AML-193 (cell line): ENCODE results near the gene ITIH4.

Source experiments
- DNase-seq, 2 experiments: peaks; one replicate each; lab custom pipeline; 2025; lab: John Stamatoyannopoulos, UW

The ITIH4 gene

GRCh38 chr3:52798376-52798977, 32.0 kb downstream of the ITIH4 start:
- DNase-seq = no peak

DNA sequence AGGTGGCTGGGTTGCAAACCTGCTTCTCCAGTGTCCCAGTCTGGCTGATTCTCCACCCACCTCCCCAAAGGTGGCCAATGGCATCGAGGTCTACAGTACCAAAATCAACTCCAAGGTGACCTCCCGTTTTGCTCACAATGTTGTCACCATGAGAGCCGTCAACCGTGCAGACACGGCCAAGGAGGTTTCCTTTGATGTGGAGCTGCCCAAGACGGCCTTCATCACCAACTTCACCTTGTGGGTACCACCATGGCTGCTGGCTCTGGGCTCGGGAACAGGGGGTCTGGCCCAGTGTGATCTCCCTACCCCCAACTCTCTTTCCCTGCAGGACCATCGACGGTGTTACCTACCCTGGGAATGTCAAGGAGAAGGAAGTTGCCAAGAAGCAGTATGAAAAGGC, 34.1 kb downstream of the ITIH4 start:
- no peak for DNase-seq

GRCh38 chr3:52795298-52795900, 35.1 kb downstream of the ITIH4 start:
- no peak for DNase-seq

DNA sequence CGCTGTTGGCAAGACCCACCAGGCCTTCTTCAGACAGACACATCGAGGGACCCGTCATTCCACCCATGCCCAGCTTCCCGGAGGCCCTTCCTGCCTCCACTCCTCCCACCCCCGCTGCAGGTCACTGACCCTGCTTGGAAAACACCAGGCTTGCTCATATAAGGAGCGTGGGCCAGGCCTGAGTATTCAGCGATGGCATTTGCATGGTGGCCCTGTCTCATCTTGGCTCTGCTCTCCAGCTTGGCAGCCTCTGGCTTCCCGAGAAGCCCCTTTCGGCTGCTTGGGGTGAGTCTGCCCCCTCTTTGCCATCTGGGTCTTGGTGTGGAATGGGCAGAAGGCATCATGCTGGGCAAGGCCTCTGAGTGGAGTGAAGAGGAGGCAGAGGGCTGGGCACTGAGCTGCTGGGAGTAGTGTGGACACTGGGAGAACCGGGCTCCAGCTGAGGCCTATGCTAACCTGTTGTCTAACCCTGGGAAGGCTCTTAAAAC, 35.8 kb downstream of the ITIH4 start, which contains the start of gene ITIH3:
Gene ITIH3 (plus strand): TSS at position 185 of the 488 bp plus-strand sequence. CDS start 8 bp downstream, at position 193.
- DNase-seq = no peak

DNA sequence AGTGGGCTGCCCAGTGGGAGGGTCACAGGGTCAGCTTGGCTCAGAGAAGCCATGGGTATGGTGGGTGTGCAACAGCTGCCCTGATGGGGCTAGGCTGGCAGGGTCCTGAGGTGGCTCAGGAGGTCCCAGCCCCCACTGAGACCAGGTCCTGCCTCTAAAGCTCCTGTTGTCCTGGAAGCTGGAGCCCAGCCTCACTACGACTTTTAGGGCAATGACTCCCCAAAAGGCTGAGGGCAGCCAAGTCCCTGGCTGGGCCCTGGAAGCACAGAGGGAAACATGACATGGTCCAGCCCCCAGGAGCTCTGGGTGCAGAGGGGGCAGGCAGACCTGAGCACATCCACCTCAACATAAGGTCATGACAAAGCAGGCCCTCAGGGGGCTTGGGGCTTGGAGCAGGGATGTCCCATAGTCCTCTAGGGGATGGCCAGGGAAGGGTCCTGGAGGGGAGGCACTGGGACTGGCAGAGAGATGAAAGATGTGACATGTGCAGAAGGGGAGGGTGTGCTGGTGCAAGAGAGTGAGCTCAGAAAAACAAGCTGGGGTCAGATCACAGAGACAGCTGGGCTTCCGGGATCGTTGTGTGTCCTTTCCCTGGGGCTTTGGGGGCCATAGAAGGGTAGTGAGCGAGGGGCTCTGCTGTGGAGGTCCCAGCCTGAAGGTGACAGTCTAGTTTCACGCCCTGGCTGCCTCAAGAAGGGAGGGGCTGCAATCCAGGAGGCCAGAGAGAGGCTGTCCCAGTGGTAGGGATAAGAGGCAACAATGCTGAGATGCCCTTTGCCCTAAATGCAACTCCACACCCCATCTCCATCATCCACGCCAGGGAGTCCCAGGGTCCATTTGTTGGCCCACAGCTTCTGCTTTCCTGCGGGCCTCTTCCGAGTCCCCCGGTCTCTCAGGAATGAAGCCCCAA, 36.5 kb downstream of the ITIH4 start:
- no peak for DNase-seq

- no peak for DNase-seq
Measured at GRCh38 chr3:52792961-52793695, 37.3 kb downstream of the ITIH4 start.

GRCh38 chr3:52792413-52792812, 38.1 kb downstream of the ITIH4 start:
- DNase-seq = no peak

DNA sequence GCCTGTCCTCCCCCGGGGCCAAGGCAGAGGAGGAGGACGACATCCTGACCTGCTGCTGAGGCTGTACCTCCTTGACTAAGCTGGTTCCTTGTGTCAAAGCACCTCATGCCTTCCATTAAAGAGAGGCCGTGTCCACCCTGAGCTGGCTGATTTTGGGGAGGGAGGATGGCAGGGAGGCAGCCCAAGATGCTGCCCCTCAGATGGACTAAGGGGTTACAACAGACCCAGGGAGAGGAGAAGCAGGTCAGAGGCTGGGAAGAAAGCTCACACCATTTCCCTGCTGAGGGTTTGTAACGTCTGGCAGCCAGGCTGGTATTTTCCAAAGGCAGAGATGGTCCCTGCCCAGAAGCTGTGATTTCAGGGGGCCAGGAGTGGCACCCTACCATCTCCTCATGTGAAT, 38.5 kb downstream of the ITIH4 start:
- no peak for DNase-seq

GRCh38 chr3:52791366-52791765, 39.1 kb downstream of the ITIH4 start:
- no peak for DNase-seq

DNA sequence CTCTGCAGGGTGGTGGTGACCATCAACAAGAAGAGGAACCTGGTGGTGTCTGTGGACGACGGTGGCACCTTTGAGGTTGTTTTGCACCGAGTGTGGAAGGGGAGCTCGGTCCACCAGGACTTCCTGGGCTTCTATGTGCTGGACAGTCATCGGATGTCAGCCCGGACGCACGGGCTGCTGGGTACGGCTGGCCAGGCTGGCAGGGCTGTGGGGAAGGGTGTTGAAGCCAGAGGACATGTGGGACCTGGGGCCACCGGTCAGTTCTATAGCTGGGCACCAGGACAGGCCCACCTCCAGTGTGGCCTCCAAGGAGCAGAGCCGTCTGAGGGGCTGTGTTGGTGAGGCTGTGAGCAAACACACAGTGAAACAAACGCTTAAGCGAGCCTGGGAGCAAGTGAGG, 39.7 kb downstream of the ITIH4 start:
- no peak for DNase-seq

DNA sequence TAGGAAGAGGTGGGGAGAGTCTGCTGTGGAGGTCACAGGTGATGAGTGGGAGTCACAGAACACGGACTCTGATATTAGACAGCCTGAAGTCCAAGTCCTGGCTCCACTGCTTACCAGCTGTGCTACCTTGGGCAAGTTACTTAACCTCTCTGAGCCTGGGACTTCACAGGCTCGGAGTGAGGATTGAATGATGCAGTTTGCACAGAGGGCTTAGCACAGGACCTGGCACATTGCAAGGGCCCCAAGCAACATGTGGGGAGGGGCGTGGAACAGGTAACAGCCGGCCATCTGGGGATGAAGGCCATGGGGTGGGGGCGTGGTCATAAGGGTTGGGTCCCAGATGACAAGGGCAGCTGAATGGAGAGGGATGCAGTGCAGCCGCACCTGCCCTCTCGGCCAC, 40.1 kb downstream of the ITIH4 start:
- no peak for DNase-seq

GRCh38 chr3:52789746-52790040, 40.8 kb downstream of the ITIH4 start:
- DNase-seq = no peak

GRCh38 chr3:52788890-52789745, 41.4 kb downstream of the ITIH4 start:
- no peak for DNase-seq

- no peak for DNase-seq
Measured at GRCh38 chr3:52787672-52788625, 42.5 kb downstream of the ITIH4 start.

DNA sequence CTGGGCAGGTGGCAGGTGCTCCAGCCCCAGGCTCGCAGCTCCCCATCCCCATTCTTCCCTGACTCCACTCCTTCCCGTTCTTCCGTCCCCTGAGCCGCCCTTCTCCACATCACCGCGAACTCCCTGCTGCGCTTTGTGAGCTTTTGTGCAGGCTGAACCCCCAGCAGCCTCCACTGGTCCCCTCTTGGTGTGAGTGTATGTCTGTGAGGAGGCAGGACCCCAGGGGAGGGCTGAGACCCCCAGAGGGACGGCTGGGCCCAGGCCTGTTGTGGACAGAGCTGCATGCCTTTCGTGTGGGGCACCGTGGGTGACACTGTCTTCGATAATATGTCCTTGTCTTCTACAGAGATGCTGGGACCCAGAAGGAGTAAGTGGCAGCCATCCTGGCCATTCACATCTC, 43.2 kb downstream of the ITIH4 start:
- no peak for DNase-seq

DNA sequence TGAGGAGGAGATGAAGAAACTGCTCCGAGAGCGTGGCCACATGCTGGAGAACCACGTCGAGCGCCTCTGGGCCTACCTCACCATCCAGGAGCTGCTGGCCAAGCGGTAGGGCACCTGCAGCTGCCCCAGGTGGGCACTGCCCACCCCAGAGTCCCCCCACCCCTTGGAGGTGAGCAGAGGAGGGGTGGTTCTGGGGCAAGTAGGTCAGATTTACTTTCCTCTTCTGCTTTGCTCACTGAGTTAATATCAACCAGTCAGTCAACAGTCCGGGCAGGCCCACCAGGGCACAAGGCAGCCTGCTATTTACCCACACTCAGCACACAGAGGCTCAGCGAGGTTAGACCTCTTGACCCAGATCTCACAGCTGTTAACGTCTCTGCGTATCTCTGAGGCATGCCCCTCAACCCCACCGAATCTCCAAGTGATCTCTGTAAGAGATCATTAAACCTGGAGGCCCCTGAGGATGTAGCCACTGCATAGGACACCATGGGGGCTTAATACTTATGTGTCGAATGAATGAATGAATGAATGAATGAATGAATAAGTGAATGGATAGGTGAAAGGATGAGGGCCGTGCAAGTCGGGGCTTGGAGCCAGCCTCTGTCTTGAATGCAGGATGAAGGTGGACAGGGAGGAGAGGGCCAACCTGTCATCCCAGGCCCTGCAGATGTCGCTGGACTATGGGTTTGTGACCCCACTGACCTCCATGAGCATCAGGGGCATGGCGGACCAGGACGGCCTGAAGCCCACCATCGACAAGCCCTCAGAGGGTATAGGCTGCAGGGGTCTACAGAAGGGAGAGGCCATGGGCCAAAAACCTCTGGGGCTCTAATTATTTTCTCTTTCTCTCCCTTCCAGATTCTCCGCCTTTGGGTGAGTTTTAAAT, 43.9 kb downstream of the ITIH4 start:
- DNase-seq = no peak

- no peak for DNase-seq
Measured at GRCh38 chr3:52784931-52785590, 45.4 kb downstream of the ITIH4 start.

- DNase-seq = no peak
Measured at GRCh38 chr3:52784021-52784621, 46.4 kb downstream of the ITIH4 start.
